H1 (cell line): ENCODE measurements around the gene TMEM250. TPM values are rescaled to one million over a fixed set of nuclear protein-coding genes. Genes with fewer than 3 reads are reported as not detected.

Source experiments
- CTCF ChIA-PET: fragments of 300-600 bp; sonication (Branson Sonifier 250); formaldehyde crosslinking; loops from one replicate; lab custom pipeline; 2021; ENCODE audit not compliant: partially characterized antibody; lab: Charles Lee
- POLR2A ChIA-PET: fragments of 300-600 bp; sonication (Branson Sonifier 250); formaldehyde crosslinking; loops from one replicate; lab custom pipeline; 2021; ENCODE audit warnings: inconsistent platforms; ENCODE audit not compliant: partially characterized antibody; lab: Charles Lee
- DNase-seq, 2 experiments: peaks; one replicate each; pipeline versions ENCODE4 v3.0.0 to v3.0.0-alpha.2; 2010 to 2022; ENCODE audit warnings: low spot score in 2 of 2, low read depth in 1 of 2, mixed read lengths in 1 of 2
- FAIRE-seq: peaks from 2 replicates; lab custom pipeline; 2011; peaks lifted over from hg19 to GRCh38; lab: Jason Lieb, UNC
- H2AFZ ChIP-seq: 2 replicates; pipeline ENCODE4 v1.8.1; 2012; ENCODE audit warnings: low read length, inconsistent platforms
- H2AK5ac ChIP-seq: 2 replicates; pipeline ENCODE4 v1.6.1; 2013; ENCODE audit warnings: low read depth, low read length
- H2BK120ac ChIP-seq: replicated peaks from 2 replicates; pipeline ENCODE3; 2013; ENCODE audit warnings: low read depth, low read length, inconsistent platforms
- H2BK12ac ChIP-seq: 2 replicates; pipeline ENCODE4 v1.6.1; 2013; ENCODE audit warnings: low read depth, low read length
- H2BK15ac ChIP-seq: 2 replicates; pipeline ENCODE4 v1.6.1; 2013; ENCODE audit warnings: low read length
- H2BK20ac ChIP-seq: 2 replicates; pipeline ENCODE4 v1.6.1; 2013; ENCODE audit warnings: low read length
- H2BK5ac ChIP-seq: 2 replicates; pipeline ENCODE4 v1.6.1; 2013; ENCODE audit warnings: low read depth, low read length
- H3K14ac ChIP-seq: 2 replicates; pipeline ENCODE4 v1.6.1; 2013; ENCODE audit warnings: inconsistent platforms; ENCODE audit not compliant: insufficient read length
- H3K18ac ChIP-seq: 2 replicates; pipeline ENCODE4 v1.6.1; 2013; ENCODE audit warnings: low read length; ENCODE audit errors: extremely low read depth
- H3K23ac ChIP-seq: 2 replicates; pipeline ENCODE4 v1.6.1; 2013; ENCODE audit warnings: inconsistent platforms; ENCODE audit not compliant: insufficient read length
- H3K23me2 ChIP-seq: 2 replicates; pipeline ENCODE4 v1.6.1; 2013; ENCODE audit warnings: low read depth, low read length
- H3K27ac ChIP-seq: 2 replicates; pipeline ENCODE4 v1.6.1; 2011; ENCODE audit warnings: low read depth, low read length, inconsistent platforms
- H3K27me3 ChIP-seq, 4 experiments: replicated peaks in 1 of 4; 1 replicate in 1 of 4; 2 replicates in 3 of 4; pipeline versions ENCODE4 v1.6.1 to v1.8.1; 2011 to 2013; ENCODE audit warnings: low read length in 3 of 4, mild to moderate bottlenecking in 3 of 4, inconsistent platforms in 2 of 4, mixed read lengths in 2 of 4, moderate library complexity in 1 of 4; ENCODE audit not compliant: control insufficient read depth in 3 of 4, insufficient read depth in 3 of 4; ENCODE audit errors: extremely low read depth in 1 of 4
- H3K36me3 ChIP-seq, 4 experiments: 2 replicates each; pipeline versions ENCODE4 v1.6.1 to v1.8.1; 2011 to 2013; ENCODE audit warnings: mild to moderate bottlenecking in 4 of 4, low read length in 3 of 4, moderate library complexity in 2 of 4, control low read depth in 1 of 4, inconsistent platforms in 1 of 4; ENCODE audit not compliant: insufficient read depth in 4 of 4, control insufficient read depth in 2 of 4
- H3K4ac ChIP-seq: replicated peaks from 2 replicates; pipeline ENCODE3; 2013; ENCODE audit warnings: low read length, low read depth, mixed read lengths, inconsistent platforms; ENCODE audit not compliant: insufficient read length
- H3K4me1 ChIP-seq, 4 experiments: replicated peaks in 1 of 4; 1 replicate in 1 of 4; 2 replicates in 3 of 4; pipeline versions ENCODE4 v1.6.1 to v1.8.1; 2011 to 2013; ENCODE audit warnings: low read length in 3 of 4, inconsistent platforms in 2 of 4, mixed read lengths in 1 of 4; ENCODE audit not compliant: insufficient read depth in 4 of 4, control insufficient read depth in 3 of 4
- H3K4me2 ChIP-seq, 2 experiments: 2 replicates each; pipeline versions ENCODE4 v1.6.1 to v1.8.1; 2011 to 2013; ENCODE audit warnings: low read depth in 2 of 2, low read length in 2 of 2, control low read depth in 1 of 2, inconsistent platforms in 1 of 2, mild to moderate bottlenecking in 1 of 2; ENCODE audit not compliant: insufficient read depth in 1 of 2
- H3K4me3 ChIP-seq, 4 experiments: fragments of 200-600, 300-600 bp in 1 of 4; sonication (generic), shearing (Covaris generic), sonication (Bioruptor Twin) in 1 of 4; 2 replicates each; pipeline versions ENCODE4 v1.5.1 to v1.8.1; 2011 to 2016; ENCODE audit warnings: low read length in 4 of 4, low read depth in 3 of 4, control low read depth in 2 of 4, inconsistent platforms in 2 of 4, mild to moderate bottlenecking in 2 of 4, mixed read lengths in 1 of 4, moderate library complexity in 1 of 4; ENCODE audit not compliant: insufficient read depth in 2 of 4; ENCODE audit errors: extremely low read depth in 1 of 4
- H3K56ac ChIP-seq: replicated peaks from 2 replicates; pipeline ENCODE3; 2013; ENCODE audit warnings: low read depth, mild to moderate bottlenecking, mixed read lengths, low read length, inconsistent platforms; ENCODE audit not compliant: insufficient read length
- H3K79me1 ChIP-seq: 2 replicates; pipeline ENCODE4 v1.6.1; 2013; ENCODE audit warnings: low read depth, low read length, control low read depth
- H3K79me2 ChIP-seq, 2 experiments: 2 replicates each; pipeline versions ENCODE4 v1.6.1 to v1.8.1; 2012 to 2013; ENCODE audit warnings: low read length in 2 of 2, mild to moderate bottlenecking in 2 of 2, inconsistent platforms in 1 of 2; ENCODE audit not compliant: insufficient read depth in 2 of 2, control insufficient read depth in 1 of 2
- H3K9ac ChIP-seq, 4 experiments: replicated peaks in 1 of 4; 1 replicate in 1 of 4; 2 replicates in 3 of 4; pipeline versions ENCODE4 v1.6.1 to v1.8.1; 2011 to 2013; ENCODE audit warnings: low read depth in 3 of 4, low read length in 3 of 4, control low read depth in 2 of 4, mild to moderate bottlenecking in 2 of 4, moderate library complexity in 2 of 4, inconsistent platforms in 1 of 4; ENCODE audit errors: extremely low read depth in 1 of 4
- H3K9me3 ChIP-seq, 2 experiments: 2 replicates each; pipeline versions ENCODE4 v1.6.1 to v1.8.1; 2012 to 2013; ENCODE audit warnings: mild to moderate bottlenecking in 2 of 2, moderate library complexity in 2 of 2, control low read depth in 1 of 2, inconsistent platforms in 1 of 2, low read depth in 1 of 2, low read length in 1 of 2, mixed read lengths in 1 of 2; ENCODE audit not compliant: insufficient read depth in 2 of 2
- H4K20me1 ChIP-seq, 2 experiments: replicated peaks in 1 of 2; 2 replicates each; pipeline versions ENCODE3 to v1.8.1; 2011 to 2013; ENCODE audit warnings: inconsistent platforms in 2 of 2, low read length in 2 of 2, mild to moderate bottlenecking in 1 of 2; ENCODE audit not compliant: insufficient read depth in 2 of 2, control insufficient read depth in 1 of 2
- H4K5ac ChIP-seq: 2 replicates; pipeline ENCODE4 v1.6.1; 2013; ENCODE audit warnings: low read length, low read depth, mixed read lengths, inconsistent platforms; ENCODE audit not compliant: insufficient read length
- H4K8ac ChIP-seq: 2 replicates; pipeline ENCODE4 v1.8.0; 2013; ENCODE audit warnings: mild to moderate bottlenecking, moderate library complexity, low read length, inconsistent platforms; ENCODE audit not compliant: insufficient read depth; ENCODE audit errors: extremely low read depth
- H4K91ac ChIP-seq: replicated peaks from 2 replicates; pipeline ENCODE3; 2013; ENCODE audit warnings: low read length, mixed read lengths, inconsistent platforms; ENCODE audit not compliant: insufficient read length
- ATF2 ChIP-seq: IDR thresholded peaks from 2 replicates; pipeline ENCODE4 v1.6.1; 2012; ENCODE audit warnings: low read length, inconsistent platforms
- BCL11A ChIP-seq, 2 experiments: IDR thresholded peaks; one replicate each; pipeline ENCODE4 v1.6.1; 2011; ENCODE audit warnings: low read depth in 2 of 2, low read length in 2 of 2, mild to moderate bottlenecking in 2 of 2
- BRCA1 ChIP-seq: IDR thresholded peaks from 2 replicates; pipeline ENCODE4 v1.6.1; 2012; ENCODE audit warnings: low read depth, low read length, improper control_type of control experiment
- CBX5 ChIP-seq: fragments of 300-800, 300-1000 bp; sonication (generic); IDR thresholded peaks from 2 replicates; pipeline ENCODE4 v1.7.1; 2016; ENCODE audit warnings: antibody characterized with exemption, low read length, low read depth
- CTBP2 ChIP-seq: IDR thresholded peaks from 2 replicates; pipeline ENCODE4 v1.7.0; 2011; ENCODE audit warnings: borderline replicate concordance, mild to moderate bottlenecking, moderate library complexity, mixed read lengths, low read length; ENCODE audit not compliant: insufficient read depth, insufficient read length
- NRF1 ChIP-seq: IDR thresholded peaks from 2 replicates; pipeline ENCODE4 v1.6.1; 2011; ENCODE audit warnings: mild to moderate bottlenecking, low read depth, low read length, improper control_type of control experiment
- SIN3A ChIP-seq, 2 experiments: IDR thresholded peaks in 1 of 2; conservative IDR thresholded peaks in 1 of 2; 2 replicates each; pipeline ENCODE4 v1.6.1; 2011 to 2012; ENCODE audit warnings: low read length in 2 of 2, improper control_type of control experiment in 1 of 2, low read depth in 1 of 2, mild to moderate bottlenecking in 1 of 2
- SP2 ChIP-seq: IDR thresholded peaks from 2 replicates; pipeline ENCODE4 v1.6.1; 2012; ENCODE audit warnings: mild to moderate bottlenecking, low read length, inconsistent platforms
- TAF1 ChIP-seq: IDR thresholded peaks from 2 replicates; pipeline ENCODE4 v1.6.1; 2011; ENCODE audit warnings: mild to moderate bottlenecking, low read depth, low read length
- WGBS, 2 experiments: shearing (Covaris generic) in 1 of 2; methylation state at CpG; one replicate each; pipeline versions ENCODE4 v1.1.6 to v1.1.7; 2013 to 2015; ENCODE audit warnings: low lambda C conversion rate in 2 of 2, mixed read lengths in 2 of 2, inconsistent platforms in 1 of 2, low coverage in 1 of 2, missing lambda C conversion rate in 1 of 2; ENCODE audit not compliant: insufficient replicate concordance in 2 of 2, insufficient coverage in 1 of 2, insufficient read length in 1 of 2; ENCODE audit errors: extremely low coverage in 1 of 2, missing lambda C conversion rate in 1 of 2; 5-methylcytosine and 5-hydroxymethylcytosine counted together
- polyA plus RNA-seq, 7 experiments: library from polyadenylated mRNA; depleted of rRNA in 3 of 7; stranded (reverse) in 5 of 7; unstranded in 2 of 7; fragments of >200 nt in 5 of 7; fragments of 200-250 nt in 2 of 7; gene quantifications; 1 replicate in 5 of 7; 2 replicates in 1 of 7; 4 replicates in 1 of 7; pipeline versions ENCODE4 v1.2.1 to v1.2.3, GENCODE V29; 2011 to 2013; ENCODE audit warnings: missing spikeins in 2 of 7, mixed read lengths in 2 of 7
- total RNA-seq: library from RNA; stranded (reverse); fragmentation: NEBNext Ultra II Directional; extraction: Animal tissue kit (Norgen Biotek cat#: 25700); gene quantifications from 2 replicates; pipeline ENCODE4 v1.2.1, GENCODE V29; 2021

Gene TMEM250
- total and polyA plus RNA-seq, 2 of the 8 experiments (the other 6 are each of a cell fraction or from before 2014, with no cell fraction given): 22.3 to 34.9 TPM

- TF ChIP-seq CBX5: no peak
- no peak for TF ChIP-seq SIN3A (conservative IDR thresholded peaks at IDR 0.05 in 1 of 2, IDR thresholded peaks at IDR 0.05 in 1 of 2; ENCODE audit: low read depth in 1 of 2, low read length in 2 of 2)
- no peak for TF ChIP-seq BCL11A (IDR thresholded peaks at IDR 0.05; ENCODE audit: low read depth in 2 of 2, low read length in 2 of 2)
- TF ChIP-seq ATF2: no peak
- no peak for TF ChIP-seq TAF1
- no peak for TF ChIP-seq BRCA1
- no peak for TF ChIP-seq NRF1
- no peak for TF ChIP-seq SP2
- no peak for TF ChIP-seq CTBP2
- Histone ChIP-seq H3K79me2 (no peaks in the 10 kb centered on the region), H2AFZ (no peak overlapping the region), H2AK5ac (peak overlapping the region; percentile 93; the same call in 1 of the 2 replicates), H3K36me3 (no peaks in the 10 kb centered on the region), H2BK20ac (peak overlapping the region; percentile 75), H3K4me1 (peaks cover 0 to 29% (median 24%) of the 10 kb centered on the region in 4 experiments; a peak in 6 of 7 replicates), H3K79me1 (no peaks in the 10 kb centered on the region), H4K20me1 (no peaks in the 10 kb centered on the region), H3K14ac (no peak overlapping the region), H3K23ac (no peak overlapping the region), H3K9me3 (no peaks in the 10 kb centered on the region), H3K23me2 (peaks cover 7% of the 10 kb centered on the region), H3K56ac (no peak overlapping the region), H4K5ac (no peak overlapping the region), H4K91ac (no peak overlapping the region), H4K8ac (peak overlapping the region; percentile 22; the same call in 1 of the 2 replicates), H3K27ac (no peak overlapping the region), H3K4me2 (no peak overlapping the region), H2BK5ac (0 out of 2 replicates have a peak overlapping the region, but pooled peaks have one; percentile 19), H3K9ac (no peak overlapping the region), H3K18ac (no peak overlapping the region; the same call in 1 of the 2 replicates), H2BK12ac (peak overlapping the region; percentile 89; the same call in 1 of the 2 replicates), H3K4me3 (no peak overlapping the region), H3K27me3 (peaks cover 0 to 4% (median 3%) of the 10 kb centered on the region in 4 experiments; a peak in 4 of 7 replicates), H2BK120ac (no peak overlapping the region), H3K4ac (peak overlapping the region; percentile 19), H2BK15ac (peak overlapping the region; percentile 95; the same call in 1 of the 2 replicates)
- WGBS, 2 experiments: 93% methylated on average over 9 of the region's 9 CpGs; no CpG with 5 or more reads in 1 of the 2 experiments
- FAIRE-seq: no peak
- peak in 1 of 2 experiments; percentile 42 for DNase-seq
- CTCF ChIA-PET: interaction anchor here (0.7 to 1.7 kb wide), 4 partner anchors 10 to 67 kb away, joined by 3 to 4 read pairs (median 3); no protein-coding TSS in a partner anchor
- POLR2A ChIA-PET: interaction anchor here (0.6 kb wide), 1 partner anchor 36 kb away, joined by 4 read pairs; no protein-coding TSS in a partner anchor
These were observed 31.2 kb upstream of the TMEM250 start for GRCh38 chr9:136149853-136150252.
